HG02798 (cell line): ENCODE results near the gene TRPC3.

Experiments
- ATAC-seq: cut with Tn5 transposase; IDR thresholded peaks from one replicate; pipeline ENCODE4 v1.9.1; 2021; ENCODE audit warnings: mild to moderate bottlenecking; ENCODE audit not compliant: unreplicated experiment, poor library complexity

TRPC3 gene

GRCh38 chr4:121951521-121952110, at the start of gene TRPC3:
TSS of gene TRPC3 (minus strand) at chr4:121952060. CDS start at chr4:121951680, 380 bp downstream.
- peak; percentile 40 for ATAC-seq

- no peak for ATAC-seq
Measured at GRCh38 chr4:122000849-122001248, 49.0 kb upstream of the TRPC3 start.

DNA sequence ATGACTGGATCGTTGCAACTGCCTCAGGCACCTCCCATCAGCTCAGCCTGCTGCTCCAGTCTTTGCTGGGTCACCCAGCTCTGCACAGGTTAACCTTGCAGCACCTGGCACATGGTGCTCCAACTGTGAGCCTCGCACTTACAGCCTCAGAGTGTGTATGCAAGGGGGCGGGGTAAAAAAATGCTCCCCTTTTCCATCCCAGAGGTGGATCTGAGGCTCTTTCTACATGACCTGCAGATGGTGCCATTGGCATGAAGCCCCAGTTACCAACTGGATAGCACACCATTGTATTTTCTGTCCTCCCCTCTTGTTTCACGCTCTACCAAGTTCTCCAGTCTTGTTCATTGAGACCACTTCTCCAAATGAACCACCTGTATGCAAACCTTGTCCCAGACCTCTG, 46.2 kb upstream of the TRPC3 start:
- ATAC-seq = no peak

GRCh38 chr4:121995790-121996537, 44.1 kb upstream of the TRPC3 start:
- ATAC-seq = no peak

DNA sequence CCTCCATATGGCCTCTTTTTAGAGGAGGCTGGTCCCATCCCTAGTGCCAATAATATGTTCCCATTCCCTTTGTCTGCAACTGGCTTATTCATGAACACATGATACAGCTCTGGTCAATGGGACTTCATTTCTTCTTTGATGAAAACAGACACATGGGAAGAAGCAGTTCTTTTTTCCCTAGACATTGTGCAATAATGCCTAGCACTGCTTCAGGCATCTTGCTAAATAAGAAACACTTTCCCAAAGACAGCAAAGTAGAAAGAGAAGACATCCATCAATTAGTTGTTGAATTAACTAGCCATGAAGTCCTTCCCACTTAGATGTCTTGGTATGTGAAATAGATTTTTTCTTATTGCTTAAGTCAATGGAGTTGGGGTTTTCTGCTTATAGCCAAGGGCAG, 40.1 kb upstream of the TRPC3 start:
- ATAC-seq = no peak

- ATAC-seq = no peak
Measured at GRCh38 chr4:121990489-121990888, 38.6 kb upstream of the TRPC3 start.

DNA sequence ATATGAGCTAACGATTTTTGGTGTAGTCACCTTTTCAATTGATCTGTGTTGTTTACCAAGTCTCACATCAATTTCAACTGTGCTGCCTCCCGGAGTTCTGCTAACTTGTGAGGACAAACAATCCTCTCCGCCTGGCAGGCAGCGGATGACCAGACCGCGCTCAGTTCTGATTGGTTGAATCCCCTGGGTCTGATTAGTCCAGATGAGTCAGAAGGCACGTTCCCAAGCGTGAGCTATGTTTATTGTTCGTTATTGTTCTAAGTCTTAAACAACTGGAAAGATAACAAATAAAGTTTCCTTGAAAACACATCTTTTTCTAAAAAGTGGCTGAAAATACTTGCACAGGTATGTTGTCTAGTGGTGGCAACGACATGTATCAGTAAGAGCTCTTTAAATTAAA, 37.9 kb upstream of the TRPC3 start:
- ATAC-seq = no peak

DNA sequence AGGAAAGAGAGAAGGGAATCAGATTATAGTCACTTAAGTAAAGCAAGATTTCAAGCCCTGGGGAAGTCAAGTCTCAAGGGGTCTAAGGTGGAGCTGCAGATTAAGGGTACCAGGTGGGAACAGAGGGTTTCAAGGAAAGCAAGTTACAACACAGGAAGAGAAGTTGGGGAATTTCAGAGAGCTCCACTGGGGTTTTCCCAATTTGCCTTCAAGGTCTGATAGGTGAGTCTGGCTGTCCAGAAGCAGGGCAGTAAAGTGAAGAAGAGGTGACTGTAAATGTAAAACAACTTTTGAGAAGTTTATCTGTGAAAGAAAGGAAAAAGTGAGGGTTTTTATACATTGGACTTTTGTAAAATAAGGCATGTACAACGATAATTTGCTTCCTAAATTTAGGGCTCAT, 37.1 kb upstream of the TRPC3 start:
- no peak for ATAC-seq

DNA sequence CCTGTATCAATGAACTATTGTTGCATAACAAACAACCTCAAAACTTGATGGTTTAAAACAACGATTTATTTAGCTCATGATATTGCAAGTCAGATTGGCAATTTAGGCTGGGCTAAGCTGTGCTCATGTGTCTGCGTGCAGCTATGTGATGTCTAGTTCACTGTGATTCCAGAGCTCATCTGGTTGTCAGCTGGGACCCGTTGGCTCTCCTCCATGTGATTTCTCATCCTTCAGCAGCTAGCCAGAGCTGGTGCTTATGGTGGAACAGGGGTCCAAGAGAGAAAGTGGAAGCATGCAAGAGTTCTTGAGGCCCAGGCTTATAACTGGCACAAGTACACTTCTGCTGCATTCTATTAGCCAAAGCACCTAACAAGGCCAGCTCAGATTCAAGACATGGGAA, 28.8 kb upstream of the TRPC3 start:
- ATAC-seq = no peak

DNA sequence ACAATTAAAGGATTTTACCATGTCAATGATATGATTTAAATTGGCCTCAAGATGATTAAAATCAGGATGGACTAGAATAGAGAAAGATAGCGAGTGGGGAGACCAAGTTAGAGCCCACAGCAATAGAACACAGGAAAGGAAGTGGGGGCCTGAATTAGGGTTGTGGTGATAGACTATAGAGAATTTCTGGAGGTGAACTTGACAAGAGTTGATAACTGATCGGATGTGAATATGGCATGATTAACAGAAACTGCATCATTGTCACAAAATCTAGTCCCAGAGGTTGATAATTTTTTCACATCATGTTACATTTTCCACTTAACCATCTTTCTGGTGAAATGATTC, 26.3 kb upstream of the TRPC3 start:
- ATAC-seq = peak; percentile 44

GRCh38 chr4:121977251-121978171, 25.7 kb upstream of the TRPC3 start:
- peak; percentile 95 for ATAC-seq

DNA sequence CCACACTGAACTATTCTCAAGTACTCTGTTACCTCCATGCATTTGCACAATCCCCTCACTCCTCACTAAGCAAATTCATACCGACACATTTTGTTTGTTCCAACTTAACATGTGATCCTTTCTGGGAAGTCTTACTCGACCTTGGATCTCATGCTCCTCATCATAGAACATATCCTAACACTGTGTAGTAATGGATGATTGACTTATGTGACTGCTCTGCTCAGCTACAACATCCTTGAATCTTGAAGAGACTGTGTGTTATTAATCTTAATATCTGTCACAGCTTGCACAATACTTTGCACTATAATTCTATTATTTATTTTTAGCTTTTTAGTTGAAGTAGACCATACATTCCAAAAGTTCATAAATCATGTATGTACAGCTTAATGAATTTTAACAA, 23.9 kb upstream of the TRPC3 start:
- no peak for ATAC-seq

DNA sequence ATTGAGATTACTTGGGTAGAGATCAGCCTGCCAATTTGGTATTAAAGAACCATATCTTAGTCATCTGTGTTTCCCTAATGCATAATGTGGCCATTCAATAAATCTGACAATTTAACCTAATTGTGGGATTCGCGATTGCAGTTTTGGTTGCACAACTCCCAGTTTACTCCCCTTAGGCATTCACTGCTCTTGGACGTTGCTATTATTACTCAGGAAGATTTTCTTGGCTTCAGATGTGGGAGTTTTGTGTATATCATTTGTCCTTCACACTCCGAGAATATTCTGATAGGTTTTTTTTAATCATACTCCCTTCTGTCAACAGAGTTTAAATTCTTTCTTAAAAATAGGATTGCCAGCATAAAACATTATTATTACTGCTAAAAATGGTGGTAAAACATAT, 22.0 kb upstream of the TRPC3 start:
- no peak for ATAC-seq

DNA sequence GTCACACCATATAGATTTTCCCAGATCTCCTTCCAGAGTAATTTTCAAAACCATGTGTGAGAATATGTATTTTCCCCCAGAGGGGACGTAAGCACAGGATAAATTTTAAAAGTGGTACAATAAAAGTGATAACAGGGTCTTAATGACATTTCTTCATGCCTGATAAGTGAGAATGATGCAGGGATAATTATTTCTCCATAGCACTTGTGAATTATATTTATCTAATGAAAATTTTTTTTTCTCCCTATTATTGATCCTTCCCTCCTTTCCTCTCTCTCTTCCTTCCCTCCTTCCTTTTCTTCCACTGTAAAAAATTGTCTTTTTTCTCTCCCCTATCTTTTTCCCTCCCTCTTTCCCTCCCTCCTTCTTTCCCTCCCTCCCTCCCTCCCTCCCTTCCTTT, 17.0 kb upstream of the TRPC3 start:
- no peak for ATAC-seq

DNA sequence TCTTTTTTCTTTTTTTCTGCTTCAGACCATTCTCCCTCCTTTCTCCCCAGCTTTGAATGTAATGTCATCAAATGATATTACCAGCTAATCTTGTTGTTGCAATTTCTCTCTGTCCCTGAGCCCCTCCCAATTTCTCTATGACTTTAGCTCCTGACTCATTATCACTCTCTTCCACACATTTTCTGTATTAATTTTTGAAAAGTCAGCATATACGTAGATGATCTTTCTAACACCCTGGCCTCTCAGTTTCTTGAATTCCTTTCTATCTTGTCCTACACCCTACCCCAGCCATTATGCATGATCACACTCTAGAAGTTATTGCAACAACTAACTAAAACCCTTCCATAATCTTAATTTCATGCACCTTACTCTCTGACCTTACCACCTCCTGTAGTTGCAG, 13.1 kb upstream of the TRPC3 start:
- ATAC-seq = no peak

DNA sequence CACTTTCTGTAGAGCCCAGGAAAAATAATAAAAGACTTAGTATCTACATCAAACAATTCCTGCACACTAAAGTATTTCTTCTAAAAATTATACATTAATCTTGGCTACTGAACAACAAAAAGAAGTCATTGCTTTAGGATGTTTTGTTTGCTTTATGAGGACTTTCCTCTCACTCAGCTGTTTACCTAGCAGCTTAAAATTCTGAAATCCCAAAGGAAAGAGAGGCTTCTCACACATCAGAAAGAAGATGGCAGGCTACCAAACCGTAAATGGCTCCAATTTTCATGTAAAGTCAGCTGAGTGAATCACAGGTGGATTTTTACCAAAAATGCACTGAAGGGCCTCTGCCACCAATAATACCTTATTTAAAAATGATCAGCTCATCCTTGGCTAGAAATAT, 9.0 kb upstream of the TRPC3 start:
- ATAC-seq = no peak

DNA sequence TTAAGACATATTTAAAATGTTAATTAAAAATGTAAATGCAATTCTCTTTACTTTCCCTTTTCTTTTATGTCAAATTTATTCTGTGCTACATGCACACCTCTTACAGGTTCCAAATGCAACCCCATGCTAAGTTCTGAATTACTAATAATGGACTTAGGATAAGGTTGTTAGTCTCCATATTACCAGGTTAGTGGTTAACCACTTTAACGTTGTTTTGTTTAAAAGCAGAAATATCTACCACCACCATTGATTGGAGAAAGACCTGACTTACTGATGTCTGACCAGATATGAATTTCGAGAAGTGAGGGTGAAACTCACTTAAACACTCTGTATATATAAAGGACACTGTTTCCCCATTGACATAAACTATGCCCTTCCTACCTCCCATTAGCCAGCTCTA, 6.9 kb upstream of the TRPC3 start:
- ATAC-seq = no peak

GRCh38 chr4:121957266-121957665, 5.4 kb upstream of the TRPC3 start:
- no peak for ATAC-seq

DNA sequence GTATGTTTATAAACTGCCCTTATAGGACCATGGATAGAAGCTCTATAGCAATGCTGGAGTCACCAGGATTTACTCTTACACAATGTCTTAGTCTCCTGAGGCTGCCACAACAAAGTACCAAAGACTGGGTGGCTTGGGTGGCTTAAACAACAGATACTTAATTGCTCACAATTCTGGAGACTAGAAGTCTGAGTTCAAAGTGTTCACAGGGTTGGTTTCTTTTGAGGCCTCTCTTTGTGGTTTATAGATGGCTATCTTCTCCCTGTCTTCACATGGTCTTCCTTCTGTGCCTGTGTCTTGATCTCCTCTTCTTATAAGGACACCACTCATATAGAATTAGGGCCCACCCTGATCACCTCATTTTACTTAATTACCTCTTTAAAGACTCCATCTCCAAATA, 2.0 kb upstream of the TRPC3 start:
- ATAC-seq = no peak

DNA sequence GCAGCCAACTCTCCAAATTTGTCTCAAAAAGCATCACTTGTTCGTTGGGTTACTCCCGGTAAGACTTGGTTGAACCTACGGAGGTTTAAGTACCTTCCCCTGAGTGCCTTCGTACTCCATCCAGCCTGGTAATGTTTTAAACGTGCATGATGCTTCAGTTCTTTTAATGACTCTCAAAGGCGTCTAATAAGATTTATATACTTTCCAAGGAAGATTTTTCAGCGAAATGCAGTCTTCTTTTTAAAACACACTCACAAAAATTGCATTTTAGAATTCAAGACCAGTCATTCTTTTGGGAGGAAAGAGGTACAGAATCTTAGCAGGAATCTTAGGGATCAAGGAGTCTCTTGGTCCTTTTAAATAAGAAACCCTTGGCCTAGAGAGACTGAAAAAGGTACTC, 430 bp upstream of the TRPC3 start:
- ATAC-seq = no peak
